Nephron (organoid): ENCODE measurements around the gene BRD2.

Experiments
- H3K27ac Mint-ChIP-seq, 3 experiments: 2 replicates each; pipeline ENCODE4 v1.8.0; 2020; ENCODE audit warnings: mixed read lengths in 3 of 3, mild to moderate bottlenecking in 2 of 3, moderate library complexity in 1 of 3
- H3K27me3 Mint-ChIP-seq: 2 replicates; pipeline ENCODE4 v1.8.0; 2021; ENCODE audit warnings: low read depth, mild to moderate bottlenecking, moderate library complexity, mixed read lengths
- H3K36me3 Mint-ChIP-seq: 2 replicates; pipeline ENCODE4 v1.8.0; 2020; ENCODE audit warnings: low read depth, mixed read lengths
- H3K4me1 Mint-ChIP-seq: 2 replicates; pipeline ENCODE4 v1.8.0; 2020; ENCODE audit warnings: mixed read lengths
- H3K4me3 Mint-ChIP-seq, 3 experiments: 2 replicates each; pipeline ENCODE4 v1.8.0; 2020; ENCODE audit warnings: mild to moderate bottlenecking in 3 of 3, mixed read lengths in 3 of 3, moderate library complexity in 2 of 3
- H3K9me3 Mint-ChIP-seq: 2 replicates; pipeline ENCODE4 v1.8.0; 2020; ENCODE audit warnings: mixed read lengths
- CTCF ChIP-seq, 3 experiments: fragments of 200-600 bp; sonication (generic); IDR thresholded peaks; one replicate each; pipeline ENCODE4 v1.5.0; 2021; ENCODE audit warnings: antibody characterized with exemption in 3 of 3; ENCODE audit not compliant: unreplicated experiment in 3 of 3

BRD2 gene

GRCh38 chr6:32946893-32947292 is 21.5 kb upstream of the BRD2 start:
- H3K27ac Mint-ChIP-seq: no peak overlapping the region
- H3K9me3 Mint-ChIP-seq: no peaks in the 10 kb centered on the region
- TF ChIP-seq CTCF (IDR thresholded peaks at IDR 0.05; ENCODE audit: unreplicated experiment in 3 of 3): no peak
- no peaks in the 10 kb centered on the region for H3K36me3 Mint-ChIP-seq
- H3K27me3 Mint-ChIP-seq: no peaks in the 10 kb centered on the region
- H3K4me3 Mint-ChIP-seq: no peak overlapping the region
- H3K4me1 Mint-ChIP-seq: peaks cover 10% of the 10 kb centered on the region

- Mint-ChIP-seq H3K4me3 (no peak overlapping the region), H3K9me3 (no peaks in the 10 kb centered on the region), H3K4me1 (peaks cover 10% of the 10 kb centered on the region), H3K27ac (no peak overlapping the region), H3K27me3 (no peaks in the 10 kb centered on the region), H3K36me3 (no peaks in the 10 kb centered on the region)
- TF ChIP-seq CTCF (IDR thresholded peaks at IDR 0.05; ENCODE audit: unreplicated experiment in 3 of 3): peak; percentile 71 to 80 (median 79)
These were observed 20.6 kb upstream of the BRD2 start for GRCh38 chr6:32947552-32948465.

- Mint-ChIP-seq H3K4me1 (peaks cover 15% of the 10 kb centered on the region), H3K27ac (no peak overlapping the region), H3K9me3 (no peaks in the 10 kb centered on the region), H3K4me3 (no peak overlapping the region), H3K27me3 (no peaks in the 10 kb centered on the region), H3K36me3 (no peaks in the 10 kb centered on the region)
- no peak for TF ChIP-seq CTCF (IDR thresholded peaks at IDR 0.05; ENCODE audit: unreplicated experiment in 3 of 3)
These were observed 19.3 kb upstream of the BRD2 start for GRCh38 chr6:32949113-32949512.

GRCh38 chr6:32950010-32950409 is 18.4 kb upstream of the BRD2 start:
- Mint-ChIP-seq H3K36me3 (no peaks in the 10 kb centered on the region), H3K4me3 (no peak overlapping the region), H3K9me3 (no peaks in the 10 kb centered on the region), H3K27me3 (no peaks in the 10 kb centered on the region), H3K4me1 (peaks cover 19% of the 10 kb centered on the region), H3K27ac (no peak overlapping the region)
- TF ChIP-seq CTCF (IDR thresholded peaks at IDR 0.05; ENCODE audit: unreplicated experiment in 3 of 3): no peak

- no peak for TF ChIP-seq CTCF (IDR thresholded peaks at IDR 0.05; ENCODE audit: unreplicated experiment in 3 of 3)
- Mint-ChIP-seq H3K9me3 (no peaks in the 10 kb centered on the region), H3K27ac (no peak overlapping the region), H3K4me3 (no peak overlapping the region), H3K27me3 (no peaks in the 10 kb centered on the region), H3K4me1 (peaks cover 19% of the 10 kb centered on the region), H3K36me3 (no peaks in the 10 kb centered on the region)
These were observed 17.9 kb upstream of the BRD2 start for GRCh38 chr6:32950449-32950848.
